22Rv1 (cell line): Measurements from ENCODE around the gene ENAM.

Experiments used
- ZFX ChIP-seq: fragments of 450-650 bp; IDR thresholded peaks from 2 replicates; pipeline ENCODE4 v1.6.1; 2017; ENCODE audit warnings: antibody characterized with exemption, borderline replicate concordance
- TF ChIP-seq, protein P1 (sequence below): fragments of 450-650 bp; IDR thresholded peaks from 2 replicates; pipeline ENCODE4 v1.5.1; 2017; ENCODE audit warnings: mild to moderate bottlenecking

DNA sequence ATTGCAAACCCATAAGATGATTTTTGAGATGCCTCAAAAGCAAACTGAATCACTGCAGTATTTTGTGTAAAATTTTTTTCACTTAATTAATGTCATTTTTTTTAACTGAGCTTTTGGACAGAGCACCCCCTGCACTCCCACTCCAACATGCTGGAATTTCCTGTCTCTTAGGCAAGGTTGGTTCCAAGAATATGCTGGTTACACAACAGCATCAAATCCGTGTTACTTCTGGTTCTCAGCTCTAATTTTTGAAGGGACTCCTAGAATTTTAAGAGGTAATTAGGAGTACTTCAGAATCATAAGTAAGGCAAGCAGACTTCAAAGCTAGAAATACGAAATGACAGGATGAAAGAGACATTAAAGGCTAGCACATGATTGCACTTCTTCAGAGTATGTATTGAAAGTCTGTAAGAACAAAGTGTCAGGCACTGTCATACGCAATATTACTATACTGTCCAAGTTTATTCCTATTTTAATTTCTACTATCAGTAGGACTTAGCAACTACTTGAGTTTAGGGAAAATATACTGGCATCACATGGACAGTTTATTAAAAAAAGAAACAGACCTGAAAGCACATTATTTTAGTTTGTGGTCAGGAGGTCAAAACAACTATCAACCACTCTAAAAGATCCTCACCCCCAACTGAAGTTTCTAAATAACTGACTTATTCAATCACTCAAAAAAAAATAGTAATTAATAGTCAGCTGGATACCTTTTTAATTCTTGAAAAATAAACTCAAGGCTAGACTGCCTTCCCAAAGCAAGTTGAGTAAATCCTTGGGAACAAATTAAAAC, 39.4 kb downstream of the ENAM start:
- TF ChIP-seq, protein P1, sequence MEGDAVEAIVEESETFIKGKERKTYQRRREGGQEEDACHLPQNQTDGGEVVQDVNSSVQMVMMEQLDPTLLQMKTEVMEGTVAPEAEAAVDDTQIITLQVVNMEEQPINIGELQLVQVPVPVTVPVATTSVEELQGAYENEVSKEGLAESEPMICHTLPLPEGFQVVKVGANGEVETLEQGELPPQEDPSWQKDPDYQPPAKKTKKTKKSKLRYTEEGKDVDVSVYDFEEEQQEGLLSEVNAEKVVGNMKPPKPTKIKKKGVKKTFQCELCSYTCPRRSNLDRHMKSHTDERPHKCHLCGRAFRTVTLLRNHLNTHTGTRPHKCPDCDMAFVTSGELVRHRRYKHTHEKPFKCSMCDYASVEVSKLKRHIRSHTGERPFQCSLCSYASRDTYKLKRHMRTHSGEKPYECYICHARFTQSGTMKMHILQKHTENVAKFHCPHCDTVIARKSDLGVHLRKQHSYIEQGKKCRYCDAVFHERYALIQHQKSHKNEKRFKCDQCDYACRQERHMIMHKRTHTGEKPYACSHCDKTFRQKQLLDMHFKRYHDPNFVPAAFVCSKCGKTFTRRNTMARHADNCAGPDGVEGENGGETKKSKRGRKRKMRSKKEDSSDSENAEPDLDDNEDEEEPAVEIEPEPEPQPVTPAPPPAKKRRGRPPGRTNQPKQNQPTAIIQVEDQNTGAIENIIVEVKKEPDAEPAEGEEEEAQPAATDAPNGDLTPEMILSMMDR: no peak
- TF ChIP-seq ZFX: no peak
